K562 (cell line): Measurements from ENCODE around the gene VTA1. TPM values are rescaled to one million over a fixed set of nuclear protein-coding genes. Genes with fewer than 3 reads are reported as not detected.

Experiments used
- ATAC-seq: fragments of 200-7000 bp; cut with Tn5 transposase; 3 replicates; pipeline ENCODE4 v1.9.1; 2020; ENCODE audit warnings: moderate library complexity
- BruUV-seq: library from RNA; stranded (reverse); fragments of 400-500 nt; replicated peaks from 2 replicates; lab custom pipeline; 2021; lab: Mats Ljungman, UMichigan
- CTCF ChIA-PET: fragments of 300-600 bp; formaldehyde crosslinking; extraction: SDS; loops from one replicate; lab custom pipeline; 2021; ENCODE audit warnings: low intra/inter-chr PET ratio; lab: Yijun Ruan, JAX
- POLR2A ChIA-PET: fragments of 300-600, 350-650 bp; sonication (Branson Sonifier 250); formaldehyde crosslinking; extraction: SDS; loops from one replicate; lab custom pipeline; 2021; ENCODE audit warnings: antibody characterized with exemption, inconsistent platforms; lab: Yijun Ruan, JAX
- DNase-seq, 4 experiments: peaks; one replicate each; pipeline versions ENCODE4 v3.0.0 to v3.0.0-alpha.2; 2011 to 2018; ENCODE audit warnings: low spot score in 3 of 4, mixed read lengths in 3 of 4; ENCODE audit errors: extremely low read depth in 1 of 4
- FAIRE-seq: peaks from 2 replicates; lab custom pipeline; 2011; peaks lifted over from hg19 to GRCh38; lab: Jason Lieb, UNC
- H2AFZ ChIP-seq: 2 replicates; pipeline ENCODE4 v1.6.0; 2011; ENCODE audit warnings: low read depth, low read length, control low read depth, inconsistent platforms
- H3K27ac ChIP-seq: fragments of 200-600 bp; 3 replicates; pipeline ENCODE4 v1.8.0; 2011; ENCODE audit warnings: low read depth, mild to moderate bottlenecking, control low read depth, inconsistent platforms, low read length, moderate library complexity, mixed read lengths; ENCODE audit errors: extremely low read depth
- H3K27me3 ChIP-seq, 2 experiments: fragments of 300-600 bp in 1 of 2; 2 replicates in 1 of 2; 3 replicates in 1 of 2; pipeline versions ENCODE4 v1.6.0 to v1.8.0; 2011; ENCODE audit warnings: inconsistent platforms in 2 of 2, low read length in 2 of 2, mild to moderate bottlenecking in 1 of 2, mixed read lengths in 1 of 2, moderate library complexity in 1 of 2; ENCODE audit not compliant: control insufficient read depth in 2 of 2, insufficient read depth in 2 of 2
- H3K36me3 ChIP-seq: fragments of 300-600 bp; 3 replicates; pipeline ENCODE4 v1.8.0; 2011; ENCODE audit warnings: mild to moderate bottlenecking, low read length, inconsistent platforms; ENCODE audit not compliant: control insufficient read depth, insufficient read depth
- H3K4me1 ChIP-seq, 2 experiments: fragments of 200-600 bp in 1 of 2; replicated peaks in 1 of 2; 2 replicates in 1 of 2; 3 replicates in 1 of 2; pipeline versions ENCODE4 v1.5.1 to v1.8.0; 2011; ENCODE audit warnings: inconsistent platforms in 2 of 2, low read length in 2 of 2, mild to moderate bottlenecking in 1 of 2, mixed read lengths in 1 of 2, moderate library complexity in 1 of 2; ENCODE audit not compliant: control insufficient read depth in 2 of 2, insufficient read depth in 2 of 2
- H3K4me2 ChIP-seq: 2 replicates; pipeline ENCODE4 v1.6.1; 2011; ENCODE audit warnings: low read length, control low read depth, inconsistent platforms, mixed read lengths; ENCODE audit not compliant: insufficient read depth
- H3K4me3 ChIP-seq: fragments of 200-600 bp; sonication (generic), shearing (Covaris generic); 2 replicates; pipeline ENCODE4 v1.5.1; 2016; ENCODE audit warnings: control low read depth, inconsistent platforms
- H3K79me2 ChIP-seq: fragments of 200-600 bp; 3 replicates; pipeline ENCODE4 v1.8.0; 2011; ENCODE audit warnings: low read length, inconsistent platforms; ENCODE audit not compliant: control insufficient read depth, insufficient read depth
- H3K9ac ChIP-seq, 2 experiments: 2 replicates each; pipeline versions ENCODE4 v1.6.0 to v1.6.1; 2011; ENCODE audit warnings: low read depth in 2 of 2, low read length in 2 of 2, control low read depth in 1 of 2, inconsistent platforms in 1 of 2, mild to moderate bottlenecking in 1 of 2, mixed read lengths in 1 of 2; ENCODE audit not compliant: insufficient read depth in 1 of 2
- H3K9me1 ChIP-seq: one replicate; pipeline ENCODE4 v1.6.0; 2011; ENCODE audit warnings: inconsistent platforms, mild to moderate bottlenecking, low read length, moderate library complexity; ENCODE audit not compliant: control insufficient read depth, insufficient read depth
- H3K9me3 ChIP-seq: replicated peaks from 2 replicates; pipeline ENCODE4 v1.5.1; 2011; ENCODE audit warnings: low read depth, low read length, inconsistent platforms; ENCODE audit not compliant: control insufficient read depth, insufficient read depth
- H4K20me1 ChIP-seq: replicated peaks from 2 replicates; pipeline ENCODE4 v1.6.1; 2011; ENCODE audit warnings: low read length, inconsistent platforms, mixed read lengths; ENCODE audit not compliant: control insufficient read depth, insufficient read depth
- AFF1 ChIP-seq, 2 experiments: fragments of 450-650 bp; IDR thresholded peaks; 2 replicates each; pipeline ENCODE4 v1.6.1; 2018; ENCODE audit warnings: mild to moderate bottlenecking in 2 of 2, low read depth in 1 of 2; ENCODE audit not compliant: partially characterized antibody in 2 of 2
- CBX2 ChIP-seq: fragments of 200-600 bp; sonication (generic); IDR thresholded peaks from one replicate; pipeline ENCODE4 v1.6.1; 2012; ENCODE audit warnings: mild to moderate bottlenecking, low read length, inconsistent platforms; ENCODE audit not compliant: insufficient read depth, poor library complexity, severe bottlenecking
- ELK3 ChIP-seq: fragments of 450-650 bp; formaldehyde crosslinking; IDR thresholded peaks from 2 replicates; pipeline ENCODE4 v1.4.0; 2020; ENCODE audit warnings: mild to moderate bottlenecking
- ILK ChIP-seq: fragments of 450-650 bp; IDR thresholded peaks from 2 replicates; pipeline ENCODE4 v1.6.1; 2016; ENCODE audit warnings: missing genetic modification characterization, low read depth, mild to moderate bottlenecking, missing compliant biosample characterization, moderate library complexity, borderline replicate concordance
- KAT2B ChIP-seq: IDR thresholded peaks from one replicate; pipeline ENCODE4 v1.6.1; 2012; ENCODE audit warnings: low read depth, mild to moderate bottlenecking, control low read depth, inconsistent platforms, low read length, moderate library complexity
- SMARCA4 ChIP-seq: fragments of 450-650 bp; IDR thresholded peaks from 2 replicates; pipeline ENCODE4 v1.6.1; 2016
- TSHZ1 ChIP-seq: fragments of 250-450 bp; sonication (Bioruptor Pico); IDR thresholded peaks from 2 replicates; pipeline ENCODE4 v1.4.0; 2020; ENCODE audit warnings: mild to moderate bottlenecking, moderate library complexity
- ZHX1 ChIP-seq: fragments of 150-350 bp; conservative IDR thresholded peaks from 2 replicates; pipeline ENCODE4 v1.6.1; 2014; ENCODE audit warnings: low read length
- ZNF140 ChIP-seq: fragments of 250-450 bp; sonication (Bioruptor Pico); IDR thresholded peaks from 2 replicates; pipeline ENCODE4 v1.8.0; 2021; ENCODE audit warnings: moderate library complexity, mild to moderate bottlenecking, inconsistent platforms
- ZNF311 ChIP-seq: fragments of 250-450 bp; sonication (Bioruptor Pico); IDR thresholded peaks from 2 replicates; pipeline ENCODE4 v1.4.0; 2020; ENCODE audit warnings: mild to moderate bottlenecking, moderate library complexity
- ZNF695 ChIP-seq: fragments of 450-650 bp; formaldehyde crosslinking; IDR thresholded peaks from 2 replicates; pipeline ENCODE4 v1.4.0; 2020; ENCODE audit warnings: mild to moderate bottlenecking, moderate library complexity
- WGBS: fragments of 100-300 bp; shearing (Covaris generic); methylation state at CpG from one replicate; pipeline ENCODE4 v1.1.6; 2016; ENCODE audit warnings: low coverage, mixed read lengths; ENCODE audit not compliant: insufficient coverage; ENCODE audit errors: missing lambda C conversion rate; 5-methylcytosine and 5-hydroxymethylcytosine counted together
- in situ Hi-C: fragments of 300-500 bp; cut with MboI; formaldehyde crosslinking; loops from 4 replicates; pipeline ENCODE4 v1.15.0; 2018; ENCODE audit warnings: inconsistent platforms, mixed read lengths
- intact Hi-C: fragments of 100-400 bp; cut with micrococcal nuclease; formaldehyde crosslinking; loops from 2 replicates; pipeline ENCODE4 v1.14.2; 2022
- polyA plus RNA-seq, 8 experiments: library from polyadenylated mRNA; depleted of rRNA in 4 of 8; stranded (reverse) in 5 of 8; unstranded in 3 of 8; fragments of >200 nt; fragmentation: Nextera tagmentation in 2 of 8; fragmentation: Illumina TruSeq in 1 of 8; extraction: Ambion mirVana in 2 of 8; extraction: Trizol in 1 of 8; gene quantifications; 2 replicates each; pipeline versions ENCODE4 v1.2.1 to v1.2.3, GENCODE V29; 2011 to 2014; ENCODE audit warnings: inconsistent platforms in 1 of 8, missing spikeins in 1 of 8
- total RNA-seq, 7 experiments: library from RNA; depleted of rRNA in 6 of 7; stranded (reverse); fragments of >200 nt in 6 of 7; fragmentation: Illumina TruSeq in 2 of 7; extraction: Trizol in 2 of 7; gene quantifications; 2 replicates each; pipeline versions ENCODE4 v1.2.1 to v1.2.3, GENCODE V29; 2011 to 2021; ENCODE audit warnings: low replicate concordance in 1 of 7

Gene VTA1
- total and polyA plus RNA-seq, 9 of the 15 experiments (the other 6 are each of a cell fraction or from before 2014, with no cell fraction given): 47.8 to 182 (median 84.6) TPM

- no peak for ATAC-seq
- no TSS peak for BruUV-seq
- intact Hi-C loops: no loop called here
- no peaks in the 10 kb centered on the region; a peak in 2 of 5 replicates for H3K27me3 ChIP-seq
- DNase-seq: no peak
- in situ Hi-C loops: no loop called here
- no peak overlapping the region for H3K4me2 ChIP-seq
- no peaks in the 10 kb centered on the region for H3K4me1 ChIP-seq
- H4K20me1 ChIP-seq: no peaks in the 10 kb centered on the region
- POLR2A ChIA-PET: no interaction called here
- H2AFZ ChIP-seq: no peak overlapping the region
- H3K9me3 ChIP-seq: no peaks in the 10 kb centered on the region
- H3K36me3 ChIP-seq: no peaks in the 10 kb centered on the region
- no peak for FAIRE-seq
- H3K9me1 ChIP-seq: no peaks in the 10 kb centered on the region
- no peaks in the 10 kb centered on the region for H3K79me2 ChIP-seq
- 0% methylated on average over 2 of the region's 2 CpGs for WGBS
- CTCF ChIA-PET: no interaction called here
- H3K9ac ChIP-seq: no peak overlapping the region
- H3K27ac ChIP-seq: no peak overlapping the region
- no peak overlapping the region for H3K4me3 ChIP-seq
- TF ChIP-seq TSHZ1 (no peak), SMARCA4 (no peak), ZHX1 (no peak), ZNF695 (no peak), CBX2 (no peak), ILK (tag) (no peak), ZNF311 (no peak), ZNF140 (CRISPR knock-in tag) (no peak), ELK3 (CRISPR knock-in tag) (no peak), KAT2B (no peak), AFF1 (IDR thresholded peaks at IDR 0.05; ENCODE audit: low read depth in 1 of 2, partially characterized antibody in 2 of 2) (no peak)
Measured at GRCh38 chr6:142235791-142236190, 88.7 kb downstream of the VTA1 start.
